IMR-90 (cell line): ENCODE measurements around the gene GNL1.

Source experiments
- BHLHE40 ChIP-seq: fragments of 150-350 bp; IDR thresholded peaks from 2 replicates; pipeline ENCODE4 v1.6.1; 2016; ENCODE audit warnings: mild to moderate bottlenecking, low read depth, low read length
- CTCF ChIP-seq: conservative IDR thresholded peaks from 2 replicates; pipeline ENCODE4 v1.5.1; 2012; ENCODE audit warnings: mild to moderate bottlenecking, low read depth, low read length, improper control_type of control experiment
- POLR2A ChIP-seq: IDR thresholded peaks from 2 replicates; pipeline ENCODE4 v1.6.1; 2012; ENCODE audit warnings: mild to moderate bottlenecking, low read depth, low read length
- RAD21 ChIP-seq: IDR thresholded peaks from 2 replicates; pipeline ENCODE4 v1.6.1; 2012; ENCODE audit warnings: low read length, improper control_type of control experiment
- RFX5 ChIP-seq: IDR thresholded peaks from 2 replicates; pipeline ENCODE4 v1.8.0; 2012; ENCODE audit warnings: low read depth, mild to moderate bottlenecking, low read length, moderate library complexity

- TF ChIP-seq CTCF, result no peak
- TF ChIP-seq POLR2A, result no peak
- no peak for TF ChIP-seq BHLHE40
- TF ChIP-seq RFX5, result no peak
- TF ChIP-seq RAD21, result no peak
Measured at GRCh38 chr6:30599625-30600324, 43.5 kb upstream of the GNL1 start.
